IPS DF 4.7 (cell line): ENCODE results near the gene SLAMF9.
A peak's percentile ranks its signal among the peaks of the same experiment; 100 is the strongest.

Source experiments
- DNase-seq: peaks from one replicate; pipeline ENCODE4 v3.0.0-alpha.2; 2013; ENCODE audit warnings: low spot score; ENCODE audit errors: extremely low read depth

The SLAMF9 gene

DNA sequence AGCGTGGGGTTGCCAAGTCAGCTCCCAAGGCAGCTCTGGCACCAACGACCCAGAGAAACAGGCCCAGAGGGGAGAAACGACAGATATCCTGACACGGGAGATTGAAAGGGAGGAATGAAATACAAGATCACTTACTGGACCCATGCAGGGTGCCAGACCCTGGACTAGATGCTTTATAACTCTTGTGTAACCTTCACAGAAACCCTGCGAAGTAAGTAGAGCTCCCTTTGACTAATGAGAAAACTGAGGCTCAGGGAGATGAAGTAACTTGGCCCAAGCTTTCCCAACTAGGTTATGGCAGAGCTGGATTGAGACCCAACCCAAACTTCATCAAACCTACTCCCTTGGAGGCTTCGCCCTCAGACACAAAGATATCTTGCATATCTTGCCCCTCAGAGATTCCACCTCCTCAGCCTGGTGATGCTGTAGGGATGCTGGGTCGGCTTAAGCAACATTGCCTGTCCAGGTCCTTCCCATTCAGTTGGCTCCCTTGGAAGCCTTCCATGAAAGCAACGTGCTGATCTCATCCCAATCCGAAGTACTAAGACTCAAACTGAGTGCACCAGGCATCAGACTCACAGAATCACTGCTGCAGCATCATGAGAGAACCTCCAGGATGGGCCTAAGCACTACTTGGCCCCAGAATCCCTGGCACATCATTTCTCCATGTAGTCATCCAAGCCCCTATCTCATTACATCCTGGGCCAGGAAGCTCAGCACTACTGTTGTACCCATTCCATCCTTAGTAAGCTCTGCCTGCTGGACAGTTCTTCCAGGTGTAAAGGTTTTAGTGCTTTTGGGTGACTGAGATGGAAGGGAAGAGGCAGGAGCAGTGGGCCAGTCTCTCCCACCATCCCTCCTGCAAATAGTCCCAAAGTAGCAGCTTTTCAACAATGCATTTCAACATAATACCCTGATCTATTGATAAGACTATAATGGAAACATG is 7.5 kb downstream of the SLAMF9 start:
- DNase-seq, result no peak

DNA sequence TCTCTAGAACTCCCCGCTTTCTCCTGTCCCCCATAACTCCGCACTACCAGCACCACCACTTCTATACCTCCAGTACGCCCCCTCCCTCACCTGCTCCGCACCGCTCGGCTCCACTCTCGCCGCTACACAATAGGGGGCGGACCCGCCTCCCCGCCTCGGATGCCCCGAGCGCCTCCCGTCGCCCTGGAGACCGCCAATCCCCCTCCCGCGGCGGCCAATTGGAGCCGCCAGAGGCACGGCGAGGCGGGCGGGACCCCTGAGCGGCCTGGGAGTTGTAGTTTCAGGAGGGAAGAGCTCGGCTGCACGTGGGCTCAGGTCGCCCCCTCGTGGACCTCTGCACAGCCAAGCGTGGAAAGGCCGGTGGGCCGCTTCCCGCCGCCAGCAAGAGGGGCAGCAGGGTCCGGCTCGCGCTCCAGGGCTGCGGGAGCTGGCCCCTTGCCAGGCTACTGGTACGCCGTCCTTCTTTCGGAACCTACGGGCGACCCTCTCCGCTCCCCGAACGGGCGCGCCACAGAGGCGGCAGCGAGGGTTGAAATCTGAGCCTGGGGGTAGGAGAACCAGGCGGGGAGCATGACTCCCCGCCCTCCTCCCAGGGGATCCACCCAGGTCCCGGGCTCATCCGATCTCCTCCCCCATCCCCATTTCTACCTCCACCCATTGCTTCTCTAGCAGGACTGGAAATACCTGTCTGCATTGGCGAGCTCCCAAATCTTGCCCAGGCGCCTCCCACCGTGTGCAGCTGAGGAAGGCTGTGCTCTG is 8.4 kb downstream of the SLAMF9 start, which contains the start of gene IGSF9:
Gene IGSF9, minus strand, starts transcription at position 131 of the 759 bp plus-strand sequence. CDS start 2,159 bp downstream, outside the sequence.
- peak; percentile 64 for DNase-seq

DNA sequence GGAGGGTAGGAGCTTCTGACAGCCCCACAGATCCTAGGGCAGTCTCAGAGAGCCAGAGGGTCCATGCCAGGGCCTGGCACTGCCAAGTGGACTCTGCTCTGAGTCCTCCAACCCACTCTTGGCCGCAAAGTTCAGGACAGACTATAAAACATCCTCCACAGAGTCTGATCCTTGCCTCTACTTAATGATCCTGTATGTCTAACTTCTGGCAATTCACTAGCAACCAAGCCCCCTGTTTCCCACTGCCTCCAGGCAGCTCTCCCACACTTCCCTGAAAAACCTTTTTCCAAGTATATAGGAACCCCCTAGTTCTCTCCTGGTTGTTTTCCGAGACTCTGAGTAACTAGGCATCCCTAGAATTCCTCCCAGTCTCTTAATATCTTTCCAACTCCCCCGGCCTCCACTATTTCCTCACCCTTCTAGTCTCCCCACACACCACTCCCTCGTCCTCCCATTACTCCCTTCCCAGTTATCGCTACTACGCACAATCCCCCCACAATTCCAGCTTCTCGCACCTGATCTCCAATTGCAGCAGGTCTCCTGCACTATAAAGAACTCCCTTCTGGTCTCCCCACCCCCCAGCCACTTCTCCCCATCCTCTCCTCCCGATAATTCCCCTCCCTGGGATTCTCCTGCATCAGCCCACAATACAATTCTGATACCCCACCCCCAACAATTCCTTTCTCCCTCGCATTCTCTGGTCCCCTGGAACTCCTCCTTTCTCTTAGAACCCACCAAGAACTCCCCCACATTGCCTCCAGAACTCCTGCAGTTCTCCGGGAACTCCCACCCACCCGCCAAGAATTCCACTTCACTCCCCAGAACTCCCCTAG is 9.2 kb downstream of the SLAMF9 start:
- DNase-seq, result no peak

DNA sequence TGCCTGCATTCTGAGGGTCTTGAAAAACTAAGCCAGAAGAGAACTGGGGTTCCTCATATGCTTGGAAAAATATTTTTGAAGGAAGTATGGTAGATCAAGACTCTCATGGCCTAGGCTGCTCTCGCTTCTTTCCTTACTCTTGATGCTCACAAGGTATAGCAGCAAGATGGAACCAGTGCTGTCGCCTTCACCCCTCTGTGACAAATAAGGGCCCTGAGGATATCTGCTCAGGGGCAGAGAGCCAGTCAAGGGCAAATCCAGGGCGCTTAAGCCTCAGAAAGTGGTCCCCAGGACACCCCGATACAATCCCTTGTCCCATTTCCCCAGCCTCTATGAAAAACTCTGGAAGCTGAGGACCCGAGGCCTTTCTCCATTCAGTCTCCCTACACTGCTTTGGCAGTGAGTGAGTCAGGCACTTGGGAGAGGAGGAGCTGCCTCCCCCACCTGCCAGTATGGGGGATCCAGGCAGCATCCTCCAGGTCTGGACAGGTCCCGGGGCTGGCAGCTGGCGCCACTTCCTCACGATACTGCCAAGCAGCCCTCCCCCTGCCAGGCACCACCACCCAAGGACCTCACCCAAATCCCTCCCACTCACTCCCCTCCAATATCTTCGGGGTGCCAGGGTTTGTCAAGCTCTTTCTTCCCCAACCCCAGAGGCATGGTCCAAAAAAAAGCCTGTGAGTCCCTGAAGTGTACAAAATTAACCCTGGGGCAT is 10.0 kb downstream of the SLAMF9 start:
- DNase-seq, result no peak

DNA sequence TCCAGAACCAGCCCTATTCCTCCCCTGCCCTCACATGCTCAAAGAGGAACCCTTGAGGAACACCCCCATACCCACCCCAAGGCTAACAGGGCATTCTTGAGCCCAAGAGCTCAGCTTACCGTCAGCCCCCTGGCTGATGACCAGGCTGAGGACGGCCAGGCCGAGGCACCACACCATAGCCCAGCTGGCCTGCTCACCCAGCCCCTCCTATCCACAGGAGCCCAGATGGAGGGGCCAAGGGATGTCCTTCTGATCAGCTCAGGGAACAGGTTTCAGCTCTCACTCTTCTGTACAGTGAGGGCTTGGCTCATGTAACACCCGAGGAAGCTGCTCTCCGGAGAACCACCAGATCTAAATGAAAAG is 10.8 kb downstream of the SLAMF9 start:
- DNase-seq, result no peak

DNA sequence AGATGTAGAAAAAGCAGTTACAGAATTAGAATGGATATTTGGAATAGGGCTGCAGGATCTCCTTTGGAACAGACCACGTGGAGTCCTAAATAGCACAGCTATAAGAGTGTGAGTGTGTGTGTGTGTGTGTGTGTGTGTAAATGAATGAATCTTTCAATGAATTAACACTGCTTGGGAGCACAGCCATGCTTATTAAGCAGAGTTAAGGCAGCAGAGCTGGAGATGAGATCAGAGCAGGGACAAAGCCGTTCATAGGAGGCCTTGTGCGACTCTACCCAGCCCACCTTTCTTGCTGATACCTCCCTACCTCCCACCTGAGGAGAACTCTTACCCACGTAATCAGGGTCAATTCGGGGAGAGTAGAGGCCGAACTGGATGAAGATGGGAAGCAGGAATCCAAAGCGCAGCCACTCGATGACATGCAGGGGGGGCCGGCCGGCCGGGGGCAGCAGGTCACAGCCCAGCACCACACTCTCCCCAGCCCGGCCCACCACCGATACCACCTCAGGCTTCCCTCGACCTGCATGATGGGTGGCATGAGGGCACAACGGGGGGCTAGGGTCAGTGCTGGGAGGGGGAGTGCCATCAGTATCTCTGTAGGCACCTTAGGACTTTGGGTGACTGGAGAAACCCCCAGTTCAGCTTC is 11.3 kb downstream of the SLAMF9 start:
- DNase-seq, result no peak

DNA sequence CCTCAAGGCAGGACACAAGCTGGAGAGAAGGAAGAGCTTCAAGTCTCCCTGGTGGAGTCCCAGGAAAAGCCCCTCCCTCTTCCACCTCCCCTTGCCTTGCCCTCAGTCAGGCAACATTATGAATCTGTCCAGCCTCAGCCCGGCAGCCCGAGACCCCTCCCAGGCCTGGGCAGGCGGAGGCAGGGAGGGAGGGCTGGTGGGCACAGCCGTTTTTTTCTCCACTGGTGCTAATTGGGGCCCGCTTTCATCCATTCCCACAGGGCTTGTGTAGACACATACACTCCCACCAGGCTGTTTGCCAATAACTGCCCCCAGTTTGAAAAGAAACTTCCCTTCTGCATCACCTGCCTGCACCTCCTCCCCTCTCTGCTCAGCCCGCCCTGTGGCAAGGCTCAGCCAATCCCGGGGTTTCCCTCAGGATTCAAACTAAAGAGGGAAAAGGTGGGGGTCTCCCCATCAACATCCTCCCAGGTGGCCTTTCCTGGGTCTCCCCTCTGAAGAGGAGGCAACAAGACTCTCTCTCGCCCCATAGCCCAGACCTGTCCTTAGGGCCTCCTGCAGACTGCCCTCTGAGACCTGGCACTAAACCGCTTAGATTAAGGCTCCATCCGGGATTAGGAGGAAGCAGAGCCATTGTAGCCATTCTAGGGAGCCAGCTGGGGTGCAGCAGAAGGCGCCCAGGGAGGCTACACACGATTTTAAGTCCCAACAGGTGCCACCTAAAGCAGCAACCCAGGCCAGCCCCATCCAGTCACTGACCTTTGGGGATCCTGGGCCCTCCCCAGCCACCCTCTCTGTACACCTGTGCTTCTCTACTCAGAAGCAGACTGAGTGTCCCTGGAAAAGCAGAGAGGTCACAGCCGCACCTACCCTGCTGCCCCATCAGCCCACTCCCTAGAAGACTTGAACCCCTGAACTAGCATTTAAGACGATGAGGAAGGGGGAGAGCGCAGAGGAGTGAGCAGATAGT is 12.2 kb downstream of the SLAMF9 start:
- DNase-seq, result no peak

DNA sequence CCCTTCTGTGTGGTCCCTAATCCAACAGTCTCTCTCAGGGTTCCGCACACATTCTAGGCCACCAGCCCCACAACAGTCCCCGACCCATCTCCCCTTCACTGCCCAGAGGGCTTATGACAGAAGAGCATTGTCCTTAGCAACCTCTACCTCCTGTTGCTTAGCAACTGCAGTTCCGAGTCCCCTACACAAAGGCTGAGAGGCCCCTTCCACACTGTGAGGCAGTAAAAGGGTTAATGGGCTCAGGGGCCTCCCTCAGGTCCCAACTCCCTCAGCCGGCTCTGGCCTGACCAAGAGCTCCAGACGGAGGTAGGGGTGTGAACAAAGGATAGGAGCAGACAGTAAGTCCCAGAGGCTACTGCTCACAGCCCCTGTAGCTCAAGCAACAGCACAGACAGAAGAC is 12.9 kb downstream of the SLAMF9 start:
- no peak for DNase-seq

GRCh38 chr1:159940006-159940620 is 13.9 kb downstream of the SLAMF9 start:
- no peak for DNase-seq

DNA sequence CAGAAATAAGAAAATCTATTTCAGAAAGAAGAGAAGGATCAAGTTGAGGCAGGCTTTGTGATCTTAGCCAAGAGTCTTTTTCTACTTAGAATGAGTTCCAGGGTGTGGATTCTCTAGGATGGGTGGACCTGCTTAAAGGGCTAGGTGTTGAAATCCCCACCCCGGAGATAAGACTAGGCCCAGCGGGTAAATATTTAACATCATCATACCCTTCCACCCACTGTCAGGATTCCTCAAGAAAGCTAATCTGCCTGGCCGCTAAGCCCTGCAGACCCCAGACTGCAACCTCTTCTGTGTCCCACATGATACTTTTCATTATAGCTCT is 14.4 kb downstream of the SLAMF9 start:
- no peak for DNase-seq

DNA sequence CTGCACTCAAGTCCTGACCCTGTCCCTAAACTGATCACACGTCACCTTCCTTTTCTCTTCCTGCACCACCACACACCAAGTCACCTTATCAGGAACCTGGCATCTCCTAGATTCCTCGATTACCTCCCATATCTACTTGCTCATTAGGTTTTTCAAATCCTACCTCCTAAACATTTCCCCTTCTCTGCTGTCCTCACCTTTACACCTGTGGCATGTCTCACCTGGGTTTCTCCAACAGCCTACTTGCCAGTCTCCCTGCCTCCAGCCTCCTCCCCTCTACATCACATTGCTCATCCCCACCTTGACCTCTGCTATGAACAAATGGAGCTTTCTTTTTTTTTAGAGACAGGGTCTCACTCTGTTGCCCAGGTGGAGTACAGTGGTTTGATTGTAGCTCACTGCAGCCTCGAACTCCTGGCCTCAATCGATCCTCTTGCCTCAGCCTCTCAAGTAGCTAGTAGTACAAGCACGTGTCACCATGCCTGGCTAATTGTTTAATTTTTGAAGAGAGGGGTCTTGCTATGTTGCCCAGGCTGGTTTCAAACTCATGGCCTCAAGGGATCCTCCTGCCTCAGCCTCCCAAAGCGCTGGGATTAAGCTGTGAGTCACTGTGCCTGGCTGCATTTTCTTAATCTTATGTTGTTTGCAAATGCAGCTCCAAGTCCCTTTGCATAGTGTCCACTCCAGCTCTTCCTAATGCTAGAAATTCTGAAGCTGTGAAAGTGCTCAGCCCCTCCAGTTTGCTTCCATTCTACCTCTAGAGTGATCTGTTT is 14.9 kb downstream of the SLAMF9 start:
- DNase-seq, result no peak

DNA sequence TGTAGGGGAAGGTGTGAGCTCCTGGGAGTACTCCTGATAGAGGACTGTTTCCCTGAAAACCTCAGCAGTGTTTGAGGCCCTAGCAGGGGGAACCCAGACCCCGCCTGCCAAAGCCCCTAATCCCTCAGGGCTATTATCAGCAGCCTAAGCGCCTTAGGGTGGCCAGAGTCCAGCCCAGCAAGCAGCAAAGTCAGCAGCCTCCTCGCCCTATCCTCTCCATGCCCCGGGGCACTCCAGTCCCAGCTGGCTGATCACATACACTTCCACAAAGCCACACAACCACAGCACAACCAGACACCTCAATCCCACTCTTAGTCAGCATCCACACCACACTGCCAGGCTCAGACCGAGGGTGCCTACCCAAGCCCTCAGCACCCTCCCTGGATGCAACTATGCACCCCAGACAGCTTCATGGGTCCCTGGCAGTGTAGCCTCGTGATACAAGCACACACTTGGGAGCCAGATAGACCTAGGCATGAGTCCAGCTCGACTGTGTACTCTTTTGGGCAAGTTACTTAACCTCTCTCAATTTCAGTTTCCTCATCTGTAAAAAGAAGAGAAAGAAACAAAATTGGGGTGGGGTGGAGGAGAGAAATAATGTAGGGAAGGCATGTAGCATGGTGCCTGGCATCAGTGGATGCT is 15.7 kb downstream of the SLAMF9 start:
- no peak for DNase-seq

- no peak for DNase-seq
These were observed 16.8 kb downstream of the SLAMF9 start for GRCh38 chr1:159937054-159937750.

DNA sequence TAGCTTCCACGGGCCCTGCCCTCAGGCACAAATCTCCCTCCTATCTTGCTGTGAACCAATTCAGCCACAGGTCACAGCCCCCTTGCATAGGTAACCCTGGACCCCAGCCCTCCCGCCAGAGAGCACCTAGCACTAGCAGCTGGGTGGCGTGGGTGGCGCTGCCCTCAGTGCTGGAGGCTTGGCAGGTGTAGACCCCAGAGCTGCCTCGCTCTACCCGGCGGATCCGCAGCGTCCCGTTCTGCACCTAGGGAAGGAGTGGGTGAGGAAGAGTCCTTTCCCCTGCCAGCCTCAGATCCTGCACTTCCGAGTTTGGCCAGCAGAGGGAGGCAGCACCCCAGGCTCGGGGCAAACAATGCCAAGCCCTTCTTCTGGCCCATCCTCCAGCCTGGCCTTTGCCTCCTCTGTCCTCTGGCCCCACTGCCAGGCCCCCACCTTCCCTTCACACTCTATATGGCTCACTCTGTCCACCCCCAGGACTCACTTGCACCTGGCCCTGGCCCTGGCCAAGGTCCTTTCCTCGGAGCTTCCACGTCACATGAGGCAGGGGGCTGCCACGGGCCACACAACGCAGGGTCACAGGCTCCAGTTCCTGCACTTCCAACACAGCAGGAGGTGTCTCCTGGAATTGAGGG is 17.6 kb downstream of the SLAMF9 start:
- no peak for DNase-seq

DNA sequence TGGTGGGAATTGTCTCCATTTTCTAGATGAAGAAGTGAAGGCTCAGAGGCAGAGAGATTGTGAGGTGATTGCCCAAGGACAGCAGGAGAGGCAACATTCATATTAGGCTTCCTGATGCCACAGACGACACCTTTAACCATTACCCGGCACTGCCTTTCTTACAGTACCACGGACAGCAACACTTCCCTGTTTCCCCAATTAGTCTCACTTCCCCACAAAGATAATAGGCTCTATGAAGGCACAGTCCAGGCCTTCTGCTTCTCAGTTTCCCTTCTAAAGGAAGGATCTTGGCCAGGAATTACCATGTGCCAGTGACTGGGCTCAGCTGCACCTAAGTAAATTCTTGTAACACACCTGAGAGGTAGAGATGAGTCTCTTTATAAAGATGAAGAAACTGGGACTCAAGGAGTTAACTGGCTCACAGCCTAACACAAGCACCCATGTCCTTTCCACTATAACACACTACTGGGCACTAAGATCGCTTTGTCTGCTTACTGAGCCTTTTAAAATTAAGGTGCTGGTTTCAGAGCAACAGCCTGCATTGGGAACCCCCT is 18.2 kb downstream of the SLAMF9 start:
- no peak for DNase-seq

GRCh38 chr1:159935305-159935704 is 18.7 kb downstream of the SLAMF9 start:
- no peak for DNase-seq
